HG03064 (cell line): Measurements from ENCODE around the gene POP4.
A peak's percentile ranks its signal among the peaks of the same experiment; 100 is the strongest.

Source experiments
- ATAC-seq: cut with Tn5 transposase; IDR thresholded peaks from one replicate; pipeline ENCODE4 v1.9.1; 2021; ENCODE audit warnings: low read depth; ENCODE audit not compliant: unreplicated experiment

POP4 gene

DNA sequence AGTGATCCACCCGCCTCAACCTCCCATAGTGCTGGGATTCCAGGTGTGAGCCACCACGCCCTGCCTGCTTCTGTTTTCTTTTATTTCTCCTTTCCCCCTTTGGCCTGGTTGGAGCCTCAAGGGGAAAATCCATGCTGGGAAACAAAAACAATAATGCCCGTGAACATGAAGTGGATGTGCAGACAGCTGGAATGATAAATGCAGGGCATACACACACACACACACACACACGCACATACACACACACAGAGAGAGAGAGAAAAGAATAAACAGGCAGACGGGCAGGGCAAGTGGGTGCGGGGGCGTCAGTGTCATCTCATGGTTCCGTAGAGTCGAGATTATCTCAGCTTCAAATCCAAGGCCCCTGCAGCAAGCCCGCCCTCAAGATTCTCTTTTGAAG, 54.8 kb downstream of the POP4 start:
- ATAC-seq, result no peak

GRCh38 chr19:29662278-29662603, 56.2 kb downstream of the POP4 start:
- no peak for ATAC-seq

- no peak for ATAC-seq
These were observed 56.7 kb downstream of the POP4 start for GRCh38 chr19:29662604-29663404.

GRCh38 chr19:29663861-29664752, 58.0 kb downstream of the POP4 start:
- no peak for ATAC-seq

DNA sequence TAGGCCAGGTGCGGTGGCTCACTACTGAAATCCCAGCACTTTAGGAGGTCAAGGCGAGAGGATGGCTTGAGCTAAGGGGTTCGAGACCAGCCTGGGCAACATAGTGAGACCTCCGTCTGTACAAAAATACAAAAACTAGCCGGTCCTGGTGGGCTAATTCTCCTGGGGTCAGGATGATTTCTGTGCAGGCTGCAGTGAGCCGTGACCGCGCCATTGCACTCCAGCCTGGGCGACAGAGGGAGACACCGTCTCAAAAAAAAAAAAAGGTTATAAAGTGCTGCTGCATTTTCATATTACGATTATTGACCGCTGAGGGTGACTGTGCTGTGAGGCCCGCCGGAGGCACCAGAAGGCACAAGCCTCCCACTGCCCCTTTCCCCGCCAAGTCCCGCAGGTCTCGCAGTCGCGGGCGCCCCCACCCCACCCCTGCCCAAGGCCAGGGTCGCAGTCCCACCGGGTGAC, 58.7 kb downstream of the POP4 start:
- no peak for ATAC-seq

- ATAC-seq, result peak; percentile 73
These were observed 59.2 kb downstream of the POP4 start, which contains the start of gene PLEKHF1 for GRCh38 chr19:29665215-29665825. TSS of gene PLEKHF1 (plus strand) at chr19:29665461. CDS start at chr19:29673840, 8,379 bp downstream.

DNA sequence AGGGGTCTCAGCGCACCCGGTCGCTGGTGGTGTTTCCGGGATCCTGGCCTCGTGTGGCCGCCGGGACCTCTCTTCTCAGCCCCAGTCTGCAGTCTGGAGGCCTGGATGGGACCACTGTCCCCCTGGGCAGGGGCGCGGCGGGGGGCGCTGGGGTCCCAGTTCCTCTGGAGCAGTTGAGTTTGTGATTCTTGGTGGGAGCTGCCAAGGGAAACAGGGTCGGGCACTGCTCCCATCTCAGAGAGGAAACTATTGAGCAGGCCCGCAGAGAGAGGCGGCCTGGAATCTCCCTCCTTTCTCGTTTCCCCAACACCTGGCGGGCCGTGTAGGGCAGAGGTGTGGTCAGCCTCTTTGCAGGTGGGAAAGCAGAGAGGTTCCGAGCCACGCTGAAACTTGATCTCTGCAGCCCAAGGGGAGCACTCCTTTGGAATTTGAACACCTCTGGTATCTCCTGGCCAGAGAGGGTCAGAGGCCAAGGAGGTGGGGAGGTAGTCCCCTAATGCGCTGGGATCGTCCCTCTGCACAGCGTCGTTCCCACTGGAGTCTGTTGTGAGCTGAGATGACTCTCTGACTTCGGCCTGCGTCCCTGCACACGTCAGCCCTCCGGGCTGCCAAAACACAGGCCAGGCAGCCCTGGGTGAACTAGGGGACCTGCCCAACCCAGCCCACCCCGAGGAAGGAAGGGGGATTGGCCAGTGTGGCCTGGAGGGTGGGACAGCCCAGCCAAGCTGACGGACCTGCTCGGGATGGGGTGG, 59.9 kb downstream of the POP4 start:
- ATAC-seq, result no peak
